A673 (cell line): ENCODE results near the gene CNPY2.

ENCODE experiments used
- CTCF ChIP-seq: fragments of 300-800, 200-600 bp; sonication (generic); conservative IDR thresholded peaks from 2 replicates; pipeline ENCODE4 v1.5.1; 2017; ENCODE audit warnings: low read depth, mild to moderate bottlenecking, antibody characterized with exemption, low read length, moderate library complexity, mixed read lengths
- EZH2 ChIP-seq: fragments of 200-600 bp; sonication (generic); IDR thresholded peaks from 2 replicates; pipeline ENCODE4 v1.6.1; 2017; ENCODE audit warnings: borderline replicate concordance, low read depth, mild to moderate bottlenecking, mixed read lengths, antibody characterized with exemption, low read length; ENCODE audit not compliant: poor library complexity, severe bottlenecking

GRCh38 chr12:56348776-56349175 is 33.0 kb upstream of the CNPY2 start:
- no peak for TF ChIP-seq CTCF
- no peak for TF ChIP-seq EZH2
